Heart left ventricle (tissue), 13 donors: ENCODE data around the gene RUSF1.

Experiments
- POLR2A ChIP-seq, 2 donors: fragments of 450-650 bp; IDR thresholded peaks; one replicate each; pipeline ENCODE4 v1.6.1; 2017; ENCODE audit warnings: antibody characterized with exemption in 2 of 2, mild to moderate bottlenecking in 2 of 2, moderate library complexity in 2 of 2
- TF ChIP-seq, protein P1 (sequence below), 12 donors: fragments of 200-600 bp; sonication (generic) in 4 of 12; IDR thresholded peaks; one replicate each; pipeline versions ENCODE4 v1.5.0 to v1.8.0; 2018 to 2022; ENCODE audit warnings: antibody characterized with exemption in 12 of 12, mild to moderate bottlenecking in 5 of 12
- donor health status: ischemic (EF 13 %, LVEDD 7.1; RV severe dilation, severe dysfunction).
- donor health status: DM: no; HTN: yes; CAD: no.
- donor health status: DM: no; HTN: no; CAD: no.
- donor health status: ischemic (EF 25% LVEDD 6.9; RV normal size, moderate dysfunction).
- donor health status: ischemic (EF 25% LVEDD 5.7; RV mildly dilated, moderate dysfunction).
- donor health status: ischemic (EF 35%, LVEDD 5.7; RV mildly dilated, moderate dysfunction).
- donor health status: nonischemic (EF 11% LVEDD 7.7; RV severe dilation, severe dysfunction).
- donor health status: DM: yes; HTN: yes; CAD: no.
- donor health status: PGD.
- donor health status: ischemic (EF 29% LVEDD 5.4; RV normal size, mild dysfunction).
- donor health status: nonischemic (EF 23%, LVEDD 6.1; RV moderate dilation, normal function).

DNA sequence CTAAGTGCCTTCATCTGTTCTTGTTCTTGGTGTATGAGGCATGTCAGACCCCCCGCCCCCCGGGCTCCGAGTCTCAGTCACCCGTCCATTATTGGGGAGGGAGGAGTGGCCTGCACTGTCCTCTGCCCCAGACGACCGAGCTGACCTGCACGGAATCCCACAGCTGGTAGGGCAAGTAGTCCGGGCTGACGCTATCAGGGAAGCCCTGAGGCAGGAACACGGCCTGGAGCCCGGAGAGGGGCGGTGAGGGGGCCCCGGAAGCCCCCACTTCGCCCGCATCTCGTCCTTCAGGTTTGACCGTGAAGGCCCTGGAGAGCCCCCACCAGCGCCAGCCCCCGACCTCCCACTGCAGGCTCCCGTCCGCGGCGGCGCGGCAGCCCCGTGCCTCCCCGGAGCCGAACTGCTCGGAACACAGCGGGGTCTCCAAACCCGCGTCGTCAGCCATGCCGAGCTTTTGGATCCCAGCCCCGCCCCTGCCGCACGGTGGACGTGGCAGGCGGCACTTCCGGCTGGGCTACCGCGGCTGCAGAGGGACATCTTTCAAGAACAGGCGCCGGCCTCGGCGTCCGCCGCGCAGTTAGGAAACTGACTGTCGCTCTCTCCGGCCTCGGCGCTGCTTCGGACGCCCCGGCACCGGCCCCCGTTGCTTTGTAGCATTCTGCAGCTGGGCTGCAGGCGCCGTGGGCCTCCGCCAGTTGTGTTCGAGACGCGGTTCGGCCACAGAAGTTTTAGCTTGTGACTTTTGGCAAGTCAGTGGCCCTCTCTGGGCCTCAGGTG, at the start of gene RUSF1:
- TF ChIP-seq, protein P1, sequence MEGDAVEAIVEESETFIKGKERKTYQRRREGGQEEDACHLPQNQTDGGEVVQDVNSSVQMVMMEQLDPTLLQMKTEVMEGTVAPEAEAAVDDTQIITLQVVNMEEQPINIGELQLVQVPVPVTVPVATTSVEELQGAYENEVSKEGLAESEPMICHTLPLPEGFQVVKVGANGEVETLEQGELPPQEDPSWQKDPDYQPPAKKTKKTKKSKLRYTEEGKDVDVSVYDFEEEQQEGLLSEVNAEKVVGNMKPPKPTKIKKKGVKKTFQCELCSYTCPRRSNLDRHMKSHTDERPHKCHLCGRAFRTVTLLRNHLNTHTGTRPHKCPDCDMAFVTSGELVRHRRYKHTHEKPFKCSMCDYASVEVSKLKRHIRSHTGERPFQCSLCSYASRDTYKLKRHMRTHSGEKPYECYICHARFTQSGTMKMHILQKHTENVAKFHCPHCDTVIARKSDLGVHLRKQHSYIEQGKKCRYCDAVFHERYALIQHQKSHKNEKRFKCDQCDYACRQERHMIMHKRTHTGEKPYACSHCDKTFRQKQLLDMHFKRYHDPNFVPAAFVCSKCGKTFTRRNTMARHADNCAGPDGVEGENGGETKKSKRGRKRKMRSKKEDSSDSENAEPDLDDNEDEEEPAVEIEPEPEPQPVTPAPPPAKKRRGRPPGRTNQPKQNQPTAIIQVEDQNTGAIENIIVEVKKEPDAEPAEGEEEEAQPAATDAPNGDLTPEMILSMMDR (IDR thresholded peaks at IDR 0.05) = peak in 1 of 12 donors; percentile 10
- TF ChIP-seq POLR2A (IDR thresholded peaks at IDR 0.05) = peak in 1 of 2 donors; percentile 76
